Measurements from ENCODE around the gene MCRS1. TPM values are rescaled to one million over a fixed set of nuclear protein-coding genes. Genes with fewer than 3 reads are reported as not detected.

Gene MCRS1
- total and polyA plus RNA-seq, 2 donors (not counting 3 experiments of a cell fraction or from before 2014, with no cell fraction given), result 71.1 to 99.3 TPM

DNA sequence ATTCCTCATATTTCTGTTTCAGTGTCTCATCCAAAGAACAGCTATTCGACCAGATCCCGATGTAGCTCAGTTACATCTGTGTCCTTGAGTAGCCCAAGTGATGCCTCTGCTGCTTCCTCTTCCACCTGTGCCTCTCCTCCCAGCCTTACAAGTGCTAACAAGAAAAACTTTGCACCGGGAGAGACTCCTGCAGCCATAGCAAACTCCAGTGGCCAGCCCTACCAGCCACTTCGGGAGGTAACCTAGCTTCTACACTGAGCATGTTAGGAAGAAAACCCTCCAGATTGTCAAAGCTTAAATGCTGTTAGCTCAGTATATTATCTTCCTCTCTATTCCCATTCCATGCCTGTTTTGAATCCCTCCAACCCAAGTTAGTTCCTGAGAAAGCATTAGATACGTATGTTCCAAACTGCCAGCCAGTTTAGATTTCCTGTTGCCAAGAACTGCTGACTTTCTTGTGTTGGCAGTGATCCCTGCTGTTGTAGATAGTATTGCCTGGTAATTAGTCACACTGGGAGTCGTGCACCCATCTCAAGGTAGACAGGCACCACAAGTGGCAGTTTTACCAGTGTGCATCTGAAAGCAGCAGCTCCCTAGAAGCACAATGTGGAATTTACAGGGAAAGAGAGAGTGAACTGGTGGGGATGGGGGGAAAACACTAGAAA lies 43.1 kb downstream of the MCRS1 start:
- Histone ChIP-seq H3K9me1 (replicated peaks; ENCODE audit: control insufficient read depth, extremely low read depth, insufficient read depth, low read length) (no peaks in the 10 kb centered on the region), H2AFZ (ENCODE audit: low read depth, low read length) (no peak overlapping the region), H3K27ac (ENCODE audit: insufficient read depth, low read depth, low read length) (no peak overlapping the region), H3K4me1 (ENCODE audit: control insufficient read depth, extremely low read depth, insufficient read depth, low read length) (peaks cover 4% of the 10 kb centered on the region), H3K4me3 (replicated peaks in 1 of 3; ENCODE audit: insufficient read depth in 1 of 3, low read depth in 1 of 3, low read length in 3 of 3) (no peak overlapping the region), H3K9me3 (replicated peaks; ENCODE audit: control insufficient read depth, insufficient read depth, low read length) (no peaks in the 10 kb centered on the region), H4K20me1 (replicated peaks; ENCODE audit: control insufficient read depth, extremely low read depth, insufficient read depth, low read length) (no peaks in the 10 kb centered on the region), H3K36me3 (ENCODE audit: control insufficient read depth in 2 of 2, extremely low read depth in 1 of 2, insufficient read depth in 2 of 2, low read length in 2 of 2) (peaks cover 30 to 32% of the 10 kb centered on the region in 2 experiments), H3K4me2 (ENCODE audit: insufficient read depth, low read length) (no peak overlapping the region), H3K79me2 (ENCODE audit: control insufficient read depth, insufficient read depth, low read length) (no peaks in the 10 kb centered on the region), H3K27me3 (ENCODE audit: control insufficient read depth in 2 of 2, insufficient read depth in 2 of 2, low read length in 2 of 2) (no peaks in the 10 kb centered on the region), H3K9ac (replicated peaks; ENCODE audit: extremely low read depth, insufficient read depth, low read length) (no peak overlapping the region)
- TF ChIP-seq FOS (IDR thresholded peaks at IDR 0.05; ENCODE audit: borderline replicate concordance, insufficient read depth, low read length) (no peak), JUN (IDR thresholded peaks at IDR 0.05; ENCODE audit: borderline replicate concordance, insufficient read depth, insufficient read length, low read depth) (no peak), EZH2 (IDR thresholded peaks at IDR 0.05; ENCODE audit: borderline replicate concordance, low read depth, low read length, severe bottlenecking) (no peak), MYC (IDR thresholded peaks at IDR 0.05; ENCODE audit: low read depth, low read length) (no peak)
- TF ChIP-seq, protein P1, sequence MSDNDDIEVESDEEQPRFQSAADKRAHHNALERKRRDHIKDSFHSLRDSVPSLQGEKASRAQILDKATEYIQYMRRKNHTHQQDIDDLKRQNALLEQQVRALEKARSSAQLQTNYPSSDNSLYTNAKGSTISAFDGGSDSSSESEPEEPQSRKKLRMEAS (IDR thresholded peaks at IDR 0.05; ENCODE audit: insufficient read depth, insufficient read length), result no peak
- DNase-seq (ENCODE audit: low read depth, low spot score), result peak; percentile 39
- ChIA-PET CTCF (interaction anchor here (0.8 to 2.0 kb wide), 5 partner anchors 10 to 193 kb away, joined by 3 to 19 read pairs (median 5); no protein-coding TSS in a partner anchor), POLR2A (no interaction called here)
- BruUV-seq (replicated peaks), result no TSS peak
- intact Hi-C loops (cut with micrococcal nuclease) (no loop called here), dilution Hi-C loops (cut with MboI; ENCODE audit: extremely low pct_ligation_motif_present, low sequenced_read_pairs) (loop anchor here (25.0 kb wide), 1 partner anchor 162 kb away; the partner anchor contains the start of gene SPATS2)
- no peak for FAIRE-seq

GRCh38 chr12:49521389-49521788 lies 46.6 kb downstream of the MCRS1 start:
- TF ChIP-seq CTCF (IDR thresholded peaks at IDR 0.05; ENCODE audit: extremely low read depth in 1 of 2, insufficient read depth in 1 of 2, low read depth in 1 of 2, low read length in 2 of 2) (no peak), EZH2 (IDR thresholded peaks at IDR 0.05; ENCODE audit: borderline replicate concordance, low read depth, low read length, severe bottlenecking) (no peak), GATA2 (IDR thresholded peaks at IDR 0.05; ENCODE audit: insufficient read depth, insufficient read length, low read depth, low read length) (no peak), POLR2A (IDR thresholded peaks at IDR 0.05; ENCODE audit: low read depth, low read length) (no peak), POLR2AphosphoS5 (IDR thresholded peaks at IDR 0.05; ENCODE audit: insufficient read depth, low read depth, low read length) (no peak), MYC (IDR thresholded peaks at IDR 0.05; ENCODE audit: low read depth, low read length) (no peak)
- H4K20me1 ChIP-seq (replicated peaks; ENCODE audit: control insufficient read depth, extremely low read depth, insufficient read depth, low read length), result no peaks in the 10 kb centered on the region
- no peak overlapping the region for H3K27ac ChIP-seq (ENCODE audit: insufficient read depth, low read depth, low read length)
- H3K4me1 ChIP-seq (ENCODE audit: control insufficient read depth, extremely low read depth, insufficient read depth, low read length), result peaks cover 10% of the 10 kb centered on the region
- H3K9ac ChIP-seq (replicated peaks; ENCODE audit: extremely low read depth, insufficient read depth, low read length), result no peak overlapping the region
- dilution Hi-C loops (cut with MboI; ENCODE audit: extremely low pct_ligation_motif_present, low sequenced_read_pairs) (loop anchor here (25.0 kb wide), 1 partner anchor 159 kb away; the partner anchor contains the start of gene SPATS2), intact Hi-C loops (cut with micrococcal nuclease) (no loop called here)
- ChIA-PET CTCF (interaction anchor here (2.2 kb wide), 1 partner anchor 163 kb away, joined by 12 read pairs; no protein-coding TSS in a partner anchor), POLR2A (no interaction called here)
- no peaks in the 10 kb centered on the region for H3K9me1 ChIP-seq (replicated peaks; ENCODE audit: control insufficient read depth, extremely low read depth, insufficient read depth, low read length)
- DNase-seq (ENCODE audit: low read depth, low spot score) (no peak), FAIRE-seq (no peak)
- H3K36me3 ChIP-seq (ENCODE audit: control insufficient read depth in 2 of 2, extremely low read depth in 1 of 2, insufficient read depth in 2 of 2, low read length in 2 of 2), result peaks cover 23 to 35% of the 10 kb centered on the region in 2 experiments
- no peak overlapping the region for H3K4me3 ChIP-seq (replicated peaks in 1 of 3; ENCODE audit: insufficient read depth in 1 of 3, low read depth in 1 of 3, low read length in 3 of 3)
- no peaks in the 10 kb centered on the region for H3K27me3 ChIP-seq (ENCODE audit: control insufficient read depth in 2 of 2, insufficient read depth in 2 of 2, low read length in 2 of 2)
- no peak overlapping the region for H3K4me2 ChIP-seq (ENCODE audit: insufficient read depth, low read length)
- H2AFZ ChIP-seq (ENCODE audit: low read depth, low read length), result no peak overlapping the region
- H3K79me2 ChIP-seq (ENCODE audit: control insufficient read depth, insufficient read depth, low read length), result no peaks in the 10 kb centered on the region
- BruUV-seq (replicated peaks), result no TSS peak
- H3K9me3 ChIP-seq (replicated peaks; ENCODE audit: control insufficient read depth, insufficient read depth, low read length), result no peaks in the 10 kb centered on the region
